HG02571 (cell line): ENCODE measurements around the gene VWA3A.
"Not testable (repeated sequence)": the region's sequence is repeated elsewhere in the genome, so short reads cannot be mapped to it uniquely, and the experiment has no call there.

ENCODE experiments used
- ATAC-seq: cut with Tn5 transposase; IDR thresholded peaks from one replicate; pipeline ENCODE4 v1.9.1; 2021; ENCODE audit warnings: mild to moderate bottlenecking, moderate library complexity; ENCODE audit not compliant: unreplicated experiment

VWA3A gene

GRCh38 chr16:22128537-22128936 is 36.2 kb downstream of the VWA3A start:
- not testable (repeated sequence) for ATAC-seq

- ATAC-seq: no peak
These were observed 38.2 kb downstream of the VWA3A start for GRCh38 chr16:22130528-22130927.

GRCh38 chr16:22132801-22133200 is 40.5 kb downstream of the VWA3A start:
- ATAC-seq: no peak

GRCh38 chr16:22138482-22138881 is 46.1 kb downstream of the VWA3A start:
- ATAC-seq: no peak

GRCh38 chr16:22139008-22139407 is 46.7 kb downstream of the VWA3A start:
- no peak for ATAC-seq

- no peak for ATAC-seq
These were observed 47.4 kb downstream of the VWA3A start for GRCh38 chr16:22139732-22140131.

GRCh38 chr16:22141767-22142166 is 49.4 kb downstream of the VWA3A start:
- ATAC-seq: no peak

- ATAC-seq: no peak
These were observed 52.2 kb downstream of the VWA3A start for GRCh38 chr16:22144520-22144919.

GRCh38 chr16:22147853-22148252 is 55.5 kb downstream of the VWA3A start:
- ATAC-seq: no peak

- ATAC-seq: no peak
These were observed 59.1 kb downstream of the VWA3A start for GRCh38 chr16:22151246-22151998.

GRCh38 chr16:22152316-22152715 is 60.0 kb downstream of the VWA3A start:
- ATAC-seq: no peak

- ATAC-seq: not testable (repeated sequence)
These were observed 60.7 kb downstream of the VWA3A start for GRCh38 chr16:22153078-22153477.

- no peak for ATAC-seq
These were observed 69.1 kb downstream of the VWA3A start for GRCh38 chr16:22161401-22161800.

- no peak for ATAC-seq
These were observed 69.8 kb downstream of the VWA3A start, which contains the start of gene SDR42E2 for GRCh38 chr16:22161999-22162655. Gene SDR42E2, plus strand, starts transcription at chr16:22162506. Its CDS starts 3,077 bp downstream, at chr16:22165583.

GRCh38 chr16:22162656-22163009 is 70.3 kb downstream of the VWA3A start:
- ATAC-seq: no peak

GRCh38 chr16:22163806-22164205 is 71.5 kb downstream of the VWA3A start:
- ATAC-seq: no peak

- no peak for ATAC-seq
These were observed 72.1 kb downstream of the VWA3A start for GRCh38 chr16:22164482-22164881.

- no peak for ATAC-seq
These were observed 73.4 kb downstream of the VWA3A start for GRCh38 chr16:22165508-22166285.

- ATAC-seq: no peak
These were observed 79.6 kb downstream of the VWA3A start for GRCh38 chr16:22171953-22172352.

GRCh38 chr16:22172642-22173041 is 80.3 kb downstream of the VWA3A start:
- not testable (repeated sequence) for ATAC-seq

- no peak for ATAC-seq
These were observed 82.3 kb downstream of the VWA3A start for GRCh38 chr16:22174642-22175041.
